Activated CD8-positive, alpha-beta T cell treated with anti-CD3 and anti-CD28 coated beads, Interleukin-2, amount 10 ng/mL, durations not matched to agents 7 days and 5 days (primary cell): ENCODE measurements around the gene IFT88. TPM values are rescaled to one million over a fixed set of nuclear protein-coding genes. Genes with fewer than 3 reads are reported as not detected.

Source experiments
- ATAC-seq: fragments of 150-1000 bp; cut with Tn5 transposase; one replicate; pipeline ENCODE4 v1.10.0; 2021; ENCODE audit warnings: moderate library complexity
- CTCF ChIA-PET: fragments of 350-600 bp; sonication (Branson Sonifier 250); formaldehyde crosslinking; loops from one replicate; lab custom pipeline; 2021; ENCODE audit warnings: antibody characterized with exemption; lab: Charles Lee
- POLR2A ChIA-PET: fragments of 350-600 bp; sonication (Branson Sonifier 250); formaldehyde crosslinking; loops from one replicate; lab custom pipeline; 2021; ENCODE audit warnings: antibody characterized with exemption; lab: Charles Lee
- DNase-seq: peaks from one replicate; pipeline ENCODE4 v3.0.0-alpha.2; 2020
- H3K27ac Mint-ChIP-seq: one replicate; pipeline ENCODE4 v1.8.0; 2021; ENCODE audit warnings: mild to moderate bottlenecking, mixed read lengths
- H3K27me3 Mint-ChIP-seq: one replicate; pipeline ENCODE4 v1.8.0; 2021; ENCODE audit warnings: low read depth, mixed read lengths
- H3K36me3 Mint-ChIP-seq: one replicate; pipeline ENCODE4 v1.8.0; 2021; ENCODE audit warnings: low read depth, mixed read lengths
- H3K4me1 Mint-ChIP-seq: one replicate; pipeline ENCODE4 v1.8.0; 2021; ENCODE audit warnings: low read depth, mixed read lengths
- H3K4me3 Mint-ChIP-seq: one replicate; pipeline ENCODE4 v1.8.0; 2021; ENCODE audit warnings: mild to moderate bottlenecking, mixed read lengths
- H3K9me3 Mint-ChIP-seq: one replicate; pipeline ENCODE4 v1.8.0; 2022; ENCODE audit warnings: mixed read lengths; ENCODE audit not compliant: insufficient read depth
- total RNA-seq, 2 experiments: library from RNA; stranded (reverse); gene quantifications; one replicate each; pipeline ENCODE4 v1.2.3, GENCODE V29; 2021

Gene IFT88
- total RNA-seq, 2 experiments from 2014 or later = 6.6 to 7.5 TPM

DNA sequence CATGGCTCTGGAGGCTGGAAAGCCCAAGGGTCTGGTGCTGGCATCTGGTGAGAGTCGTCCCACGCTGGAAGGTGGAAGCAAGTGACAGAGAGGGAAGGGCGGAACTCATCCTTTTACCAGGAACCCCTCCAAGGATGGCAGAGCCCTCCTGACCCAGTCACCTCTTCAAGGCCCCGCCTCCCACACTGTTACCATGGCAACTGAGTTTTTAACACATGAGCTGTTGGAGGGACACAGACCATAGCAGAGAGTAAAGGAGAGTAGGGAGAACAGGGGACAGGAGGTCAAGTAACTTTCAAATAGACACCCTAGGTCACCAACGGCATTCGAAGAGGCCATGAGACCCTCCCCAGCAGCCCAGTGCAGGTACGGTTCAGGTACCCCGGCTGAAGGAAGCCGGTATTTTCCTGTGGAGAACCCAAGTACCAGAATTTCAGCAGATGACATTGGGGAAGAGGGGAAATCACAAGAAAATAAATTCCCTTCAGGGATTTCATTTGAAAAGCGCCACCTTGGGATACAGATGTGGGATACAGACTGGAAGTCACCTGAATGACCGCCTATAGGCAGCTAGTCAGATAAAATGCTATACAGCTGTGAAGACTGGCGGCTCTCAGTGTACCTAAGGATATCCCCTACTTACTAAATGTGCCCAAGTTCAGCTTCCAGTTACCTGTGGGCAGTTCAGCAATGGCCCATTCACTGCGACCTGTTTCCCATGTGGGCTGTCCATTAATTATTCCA, 144.5 kb downstream of the IFT88 start:
- Mint-ChIP-seq H3K36me3 (no peaks in the 10 kb centered on the region), H3K4me1 (peaks cover 4% of the 10 kb centered on the region), H3K27me3 (peaks cover 10% of the 10 kb centered on the region), H3K27ac (no peak overlapping the region), H3K4me3 (no peak overlapping the region), H3K9me3 (no peaks in the 10 kb centered on the region)
- DNase-seq (peak; percentile 24), ATAC-seq (no peak)
- CTCF ChIA-PET = interaction anchor here (0.8 to 1.1 kb wide), 4 partner anchors 11 to 213 kb away, joined by 3 to 6 read pairs (median 3); no protein-coding TSS in a partner anchor
- POLR2A ChIA-PET = no interaction called here

DNA sequence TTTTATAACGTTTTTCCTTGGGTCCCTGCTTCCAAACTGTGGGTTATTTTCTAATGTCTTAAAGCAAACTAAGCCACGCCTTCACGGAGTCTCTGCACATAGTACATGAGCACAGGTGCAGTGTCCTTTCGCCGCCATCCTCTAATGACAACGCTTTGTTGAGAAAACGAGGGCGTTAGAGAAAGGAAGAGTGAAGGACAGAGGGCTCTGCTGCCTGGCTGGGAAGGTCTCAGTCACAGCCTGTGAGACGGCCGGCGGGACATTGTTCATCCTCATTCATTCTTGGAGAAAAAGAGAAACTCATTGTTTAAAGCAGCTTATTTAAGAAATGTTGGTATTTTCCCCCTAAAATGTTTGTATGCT, 146.0 kb downstream of the IFT88 start:
- ChIA-PET CTCF (interaction anchor here (0.8 to 2.7 kb wide), 5 partner anchors 10 to 213 kb away, joined by 3 to 15 read pairs (median 3); no protein-coding TSS in a partner anchor), POLR2A (no interaction called here)
- H3K27ac Mint-ChIP-seq = no peak overlapping the region
- H3K4me1 Mint-ChIP-seq = peaks cover 4% of the 10 kb centered on the region
- H3K9me3 Mint-ChIP-seq = no peaks in the 10 kb centered on the region
- ATAC-seq (no peak), DNase-seq (no peak)
- peaks cover 10% of the 10 kb centered on the region for H3K27me3 Mint-ChIP-seq
- H3K36me3 Mint-ChIP-seq = no peaks in the 10 kb centered on the region
- H3K4me3 Mint-ChIP-seq = no peak overlapping the region

DNA sequence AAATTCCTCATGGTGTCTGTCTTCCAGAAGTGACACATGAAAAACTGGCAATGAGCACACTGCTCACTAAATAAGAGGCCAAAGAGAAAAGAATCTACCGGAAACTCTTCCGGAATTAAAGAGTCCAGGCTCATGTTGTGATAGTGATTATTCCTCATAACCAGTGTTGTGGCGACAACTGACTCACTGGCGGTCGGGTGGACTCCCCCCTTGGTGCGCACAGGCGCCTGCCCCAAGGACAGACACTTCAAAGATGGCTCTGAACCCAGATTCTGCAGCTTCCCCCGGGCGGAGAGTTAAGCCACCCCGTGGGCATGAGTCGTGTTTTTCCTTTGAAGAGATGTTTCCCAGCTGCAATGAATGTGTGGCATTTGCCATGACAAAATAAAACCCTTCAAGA, 146.8 kb downstream of the IFT88 start:
- POLR2A ChIA-PET = no interaction called here
- CTCF ChIA-PET = interaction anchor here (0.8 to 2.7 kb wide), 6 partner anchors 9 to 213 kb away, joined by 3 to 15 read pairs (median 3); no protein-coding TSS in a partner anchor
- ATAC-seq (no peak), DNase-seq (no peak)
- no peaks in the 10 kb centered on the region for H3K9me3 Mint-ChIP-seq
- peaks cover 10% of the 10 kb centered on the region for H3K27me3 Mint-ChIP-seq
- H3K4me3 Mint-ChIP-seq = no peak overlapping the region
- H3K27ac Mint-ChIP-seq = no peak overlapping the region
- H3K4me1 Mint-ChIP-seq = peaks cover 4% of the 10 kb centered on the region
- H3K36me3 Mint-ChIP-seq = no peaks in the 10 kb centered on the region

DNA sequence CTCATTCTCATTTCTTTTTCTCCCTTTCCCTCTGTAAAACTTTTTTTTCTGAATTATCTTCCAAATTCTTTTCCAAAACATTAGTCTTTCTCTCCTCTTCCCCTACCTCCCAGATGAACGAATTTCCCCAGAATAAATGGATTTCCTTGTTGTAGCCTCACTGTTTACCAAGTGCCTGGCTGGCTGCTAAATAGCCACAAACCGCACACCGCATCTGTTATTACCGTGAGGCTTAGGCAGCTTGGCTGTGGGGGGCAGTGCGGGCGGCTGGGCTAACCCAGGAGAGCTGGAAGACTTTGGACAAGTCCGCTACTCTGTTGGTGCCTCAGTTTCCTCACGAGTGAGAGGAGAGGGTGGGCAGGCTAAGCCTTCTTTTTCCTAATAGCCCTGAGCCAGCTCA, 147.2 kb downstream of the IFT88 start:
- Mint-ChIP-seq H3K9me3 (no peaks in the 10 kb centered on the region), H3K4me1 (peaks cover 4% of the 10 kb centered on the region), H3K27me3 (peaks cover 10% of the 10 kb centered on the region), H3K4me3 (no peak overlapping the region), H3K27ac (no peak overlapping the region), H3K36me3 (no peaks in the 10 kb centered on the region)
- no peak for ATAC-seq
- POLR2A ChIA-PET = no interaction called here
- no peak for DNase-seq
- CTCF ChIA-PET = interaction anchor here (1.2 to 2.7 kb wide), 4 partner anchors 8 to 127 kb away, joined by 3 to 15 read pairs (median 8); no protein-coding TSS in a partner anchor

DNA sequence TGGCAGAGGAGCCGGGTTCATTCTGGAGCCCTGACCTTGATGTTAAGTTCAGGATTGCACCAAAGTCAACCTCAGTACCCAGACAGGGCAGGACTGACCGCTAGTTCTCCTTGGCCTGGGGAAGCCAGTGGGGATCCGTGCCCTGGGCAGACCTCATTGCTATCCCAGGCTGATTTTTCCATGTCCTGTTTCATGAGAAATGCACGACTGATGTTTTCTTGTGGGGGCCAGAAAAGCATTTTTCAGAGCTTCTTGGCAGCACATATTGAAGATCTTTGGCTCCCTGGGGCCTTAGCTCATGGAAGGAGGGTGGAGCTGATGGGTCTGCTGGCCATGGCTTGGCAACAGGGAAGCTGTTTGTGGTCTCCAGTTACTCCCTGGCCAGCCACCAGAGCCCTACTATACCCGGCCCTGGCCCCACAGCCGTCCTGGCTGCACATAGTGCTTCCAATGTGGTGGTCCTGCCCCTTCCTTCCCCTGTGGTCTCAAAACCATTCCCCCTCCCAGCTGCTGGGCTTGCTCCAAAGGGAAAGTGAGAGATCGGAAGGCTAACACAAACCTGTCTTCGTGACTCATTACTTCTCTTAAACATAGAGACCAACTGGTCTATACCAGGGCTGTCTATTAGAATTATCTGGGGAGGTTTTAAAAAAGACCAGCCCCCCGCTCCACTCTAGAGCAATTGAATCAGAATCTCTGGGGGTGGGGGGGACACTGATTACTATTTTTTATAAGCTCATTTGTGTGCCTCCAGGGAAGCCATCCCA, 147.8 kb downstream of the IFT88 start:
- H3K9me3 Mint-ChIP-seq = no peaks in the 10 kb centered on the region
- H3K4me3 Mint-ChIP-seq = no peak overlapping the region
- DNase-seq (no peak), ATAC-seq (no peak)
- peaks cover 4% of the 10 kb centered on the region for H3K4me1 Mint-ChIP-seq
- CTCF ChIA-PET = interaction anchor here (1.2 to 2.7 kb wide), 5 partner anchors 8 to 222 kb away, joined by 3 to 15 read pairs (median 4); no protein-coding TSS in a partner anchor
- peaks cover 10% of the 10 kb centered on the region for H3K27me3 Mint-ChIP-seq
- no peaks in the 10 kb centered on the region for H3K36me3 Mint-ChIP-seq
- POLR2A ChIA-PET = interaction anchor here (0.7 kb wide), 1 partner anchor 59 kb away, joined by 4 read pairs; the partner anchor contains the start of gene EEF1AKMT1
- no peak overlapping the region for H3K27ac Mint-ChIP-seq

DNA sequence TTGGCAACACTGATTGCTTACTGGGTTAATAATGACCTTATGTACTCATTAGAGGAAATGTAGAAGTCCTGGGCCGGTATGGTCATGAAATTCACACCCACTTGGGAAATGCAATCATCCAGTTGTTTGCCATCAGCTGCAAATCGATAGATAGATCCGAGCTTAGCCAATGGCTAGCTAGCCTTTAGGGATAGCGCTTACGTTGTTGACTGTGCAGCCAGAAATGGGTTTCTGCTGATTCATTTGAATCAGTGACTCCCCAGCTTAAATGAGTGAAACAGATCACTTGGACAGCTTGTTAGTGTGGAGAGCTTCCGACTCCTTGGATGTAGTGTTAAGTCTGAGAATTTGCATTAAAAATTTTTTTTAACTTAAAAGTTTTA, 148.4 kb downstream of the IFT88 start:
- no peaks in the 10 kb centered on the region for H3K36me3 Mint-ChIP-seq
- DNase-seq (no peak), ATAC-seq (no peak)
- ChIA-PET POLR2A (interaction anchor here (0.7 kb wide), 1 partner anchor 58 kb away, joined by 4 read pairs; the partner anchor contains the start of gene EEF1AKMT1), CTCF (interaction anchor here (1.2 to 2.7 kb wide), 5 partner anchors 7 to 223 kb away, joined by 3 to 15 read pairs (median 4); no protein-coding TSS in a partner anchor)
- no peaks in the 10 kb centered on the region for H3K9me3 Mint-ChIP-seq
- H3K27ac Mint-ChIP-seq = no peak overlapping the region
- H3K27me3 Mint-ChIP-seq = peaks cover 10% of the 10 kb centered on the region
- no peak overlapping the region for H3K4me3 Mint-ChIP-seq
- H3K4me1 Mint-ChIP-seq = peaks cover 4% of the 10 kb centered on the region

DNA sequence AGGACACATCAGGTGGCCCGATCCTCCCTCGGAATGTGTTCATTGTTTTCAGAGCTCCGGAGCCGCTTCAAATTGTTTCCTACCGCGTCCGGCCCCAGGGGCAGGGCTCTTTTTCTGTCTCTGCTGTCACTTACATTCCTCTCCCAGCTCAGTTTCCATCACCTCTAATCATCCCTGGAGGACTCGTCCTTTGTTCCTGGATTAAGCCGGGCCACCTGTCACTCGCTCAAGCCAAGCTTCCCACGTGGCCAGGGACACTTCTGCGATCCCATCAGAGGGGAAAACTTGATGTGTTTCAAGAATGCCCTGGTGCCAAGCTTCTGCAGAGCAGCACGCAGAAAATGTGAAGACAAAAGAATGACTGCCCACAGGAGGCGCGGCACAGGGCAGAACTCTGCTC, 150.0 kb downstream of the IFT88 start:
- Mint-ChIP-seq H3K4me1 (peaks cover 5% of the 10 kb centered on the region), H3K27ac (no peak overlapping the region), H3K9me3 (no peaks in the 10 kb centered on the region), H3K36me3 (no peaks in the 10 kb centered on the region), H3K27me3 (peaks cover 19% of the 10 kb centered on the region), H3K4me3 (no peak overlapping the region)
- ATAC-seq (no peak), DNase-seq (no peak)
- ChIA-PET CTCF (interaction anchor here (1.0 to 1.1 kb wide), 2 partner anchors 112 to 208 kb away, joined by 3 read pairs; no protein-coding TSS in a partner anchor), POLR2A (no interaction called here)

DNA sequence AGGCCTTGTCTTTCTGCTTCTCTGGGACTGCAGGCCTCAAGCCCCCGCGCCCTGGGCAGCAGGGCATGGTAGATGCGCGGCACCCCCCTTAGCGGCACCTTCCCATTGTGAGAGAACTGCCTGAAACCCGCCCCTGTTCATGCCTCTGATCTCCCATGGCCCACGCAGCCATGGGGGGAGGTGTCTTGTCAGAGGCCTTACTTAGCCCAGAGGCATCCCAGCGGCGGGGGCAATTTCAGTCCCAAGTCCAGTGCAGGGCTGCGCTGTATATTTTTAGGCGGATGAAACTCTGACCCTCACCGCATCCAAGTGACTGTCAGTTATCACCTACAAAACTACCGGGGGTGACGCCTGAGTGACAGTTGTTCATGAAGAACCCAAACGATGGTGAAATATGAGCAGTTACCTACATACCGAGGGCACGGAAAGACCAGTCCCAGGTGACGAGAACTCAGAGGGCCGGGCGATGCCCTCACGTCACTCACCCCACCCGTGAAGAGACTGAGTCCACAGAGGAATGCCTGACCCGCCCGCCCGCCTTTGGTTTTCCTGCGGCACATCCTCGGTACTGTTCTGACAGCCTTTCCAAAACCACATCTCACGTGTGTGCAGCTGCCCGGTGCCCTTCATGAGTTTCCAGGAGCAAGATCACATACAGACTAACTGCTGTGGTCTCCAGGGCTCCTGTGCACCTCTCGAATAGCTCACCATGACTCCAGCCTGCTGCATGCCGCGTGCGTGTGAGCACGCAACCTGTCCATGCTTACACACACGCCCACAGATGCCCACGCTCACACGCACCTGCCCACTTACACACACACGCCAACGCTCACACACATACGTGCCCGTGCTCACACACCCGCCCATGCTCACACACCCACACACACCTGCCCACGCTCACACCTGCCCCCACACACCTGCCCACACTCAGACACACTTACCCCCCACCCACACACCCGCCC, 150.9 kb downstream of the IFT88 start:
- ChIA-PET POLR2A (interaction anchor here (0.6 kb wide), 1 partner anchor 82 kb away, joined by 4 read pairs; no protein-coding TSS in a partner anchor), CTCF (interaction anchor here (1.0 kb wide), 1 partner anchor 111 kb away, joined by 3 read pairs; no protein-coding TSS in a partner anchor)
- H3K4me1 Mint-ChIP-seq = peaks cover 4% of the 10 kb centered on the region
- peaks cover 22% of the 10 kb centered on the region for H3K27me3 Mint-ChIP-seq
- no peaks in the 10 kb centered on the region for H3K36me3 Mint-ChIP-seq
- ATAC-seq (no peak), DNase-seq (no peak)
- no peaks in the 10 kb centered on the region for H3K9me3 Mint-ChIP-seq
- no peak overlapping the region for H3K27ac Mint-ChIP-seq
- no peak overlapping the region for H3K4me3 Mint-ChIP-seq

DNA sequence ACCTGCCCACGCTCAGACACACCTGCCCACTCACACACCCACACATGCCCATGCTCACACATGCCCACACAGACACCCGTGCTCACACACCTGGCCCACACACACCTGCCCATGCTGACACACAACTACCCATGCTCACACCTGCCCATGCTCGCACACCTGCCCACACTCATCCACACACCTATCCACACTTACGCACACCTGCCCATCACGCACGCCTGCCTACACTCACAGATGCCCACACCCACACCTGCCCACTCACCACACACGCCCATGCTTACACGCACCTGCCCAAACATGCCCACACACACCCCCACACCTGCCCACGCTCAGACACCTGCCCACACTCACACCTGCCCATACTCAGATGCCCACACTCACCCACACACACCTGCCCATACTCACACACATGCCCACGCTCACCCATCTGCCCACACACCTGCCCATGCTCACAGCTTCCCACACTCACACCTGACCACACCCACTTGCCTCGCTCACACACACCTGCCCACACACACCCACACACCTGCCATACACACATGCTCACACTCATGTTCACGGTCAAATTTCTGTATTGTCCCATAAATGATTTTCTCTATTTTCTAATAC, 152.1 kb downstream of the IFT88 start:
- Mint-ChIP-seq H3K4me1 (peaks cover 2% of the 10 kb centered on the region), H3K36me3 (no peaks in the 10 kb centered on the region), H3K27ac (no peak overlapping the region), H3K27me3 (peaks cover 19% of the 10 kb centered on the region), H3K4me3 (no peak overlapping the region), H3K9me3 (no peaks in the 10 kb centered on the region)
- ChIA-PET CTCF (no interaction called here), POLR2A (no interaction called here)
- no peak for DNase-seq
- ATAC-seq = no peak

DNA sequence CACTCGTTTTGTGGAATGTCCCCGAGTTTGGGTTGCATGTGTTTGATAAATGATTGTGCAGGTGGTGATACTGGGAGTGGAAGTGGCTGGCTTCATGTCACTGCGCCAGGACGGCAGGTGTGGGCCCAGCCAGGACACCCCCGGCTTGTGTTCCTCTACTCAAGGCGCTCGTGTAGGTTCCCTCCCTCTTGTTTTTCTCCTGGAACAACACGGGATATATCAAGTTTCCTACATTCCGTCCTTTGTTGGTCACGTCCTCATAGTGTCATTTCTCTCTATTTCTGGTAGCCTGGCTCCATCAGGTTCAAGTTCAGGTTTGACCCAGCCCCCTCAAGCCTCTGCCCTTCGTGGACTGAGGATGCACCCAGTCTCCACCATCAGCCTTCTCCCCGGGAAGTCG, 152.8 kb downstream of the IFT88 start:
- no peaks in the 10 kb centered on the region for H3K9me3 Mint-ChIP-seq
- H3K4me3 Mint-ChIP-seq = no peak overlapping the region
- ChIA-PET CTCF (no interaction called here), POLR2A (no interaction called here)
- no peaks in the 10 kb centered on the region for H3K36me3 Mint-ChIP-seq
- ATAC-seq (no peak), DNase-seq (no peak)
- H3K4me1 Mint-ChIP-seq = peaks cover 2% of the 10 kb centered on the region
- H3K27me3 Mint-ChIP-seq = peaks cover 19% of the 10 kb centered on the region
- no peak overlapping the region for H3K27ac Mint-ChIP-seq
